ENCODE measurements around the gene ATP13A3.

Gene ATP13A3

GRCh38 chr3:194387926-194388418 is 98.8 kb downstream of the ATP13A3 start:
- no peak for DNase-seq

GRCh38 chr3:194387276-194387675 is 99.5 kb downstream of the ATP13A3 start:
- DNase-seq, result no peak

GRCh38 chr3:194386648-194387047 is 100.2 kb downstream of the ATP13A3 start:
- DNase-seq, result no peak

DNA sequence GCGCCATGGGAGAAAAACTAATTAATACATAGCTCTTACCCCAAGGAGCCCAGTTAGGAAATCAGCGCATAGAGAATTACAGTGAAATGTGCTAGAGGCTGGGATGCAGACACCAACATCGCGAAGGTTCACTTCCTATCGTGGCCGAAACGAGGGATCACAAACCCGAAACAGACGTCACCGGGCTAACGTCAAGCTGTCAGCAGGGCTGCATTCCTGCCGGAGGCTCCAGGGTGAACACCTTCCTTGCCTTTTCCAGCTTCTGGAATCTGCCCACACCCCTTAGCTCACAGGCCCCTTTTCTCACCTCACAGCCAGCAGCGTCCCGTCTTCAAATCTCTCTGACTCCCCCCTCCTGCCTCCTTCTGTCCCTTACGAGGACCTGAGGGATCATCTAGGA is 100.7 kb downstream of the ATP13A3 start:
- no peak for DNase-seq

- no peak for DNase-seq
Observed at GRCh38 chr3:194384569-194385001, 102.2 kb downstream of the ATP13A3 start.

DNA sequence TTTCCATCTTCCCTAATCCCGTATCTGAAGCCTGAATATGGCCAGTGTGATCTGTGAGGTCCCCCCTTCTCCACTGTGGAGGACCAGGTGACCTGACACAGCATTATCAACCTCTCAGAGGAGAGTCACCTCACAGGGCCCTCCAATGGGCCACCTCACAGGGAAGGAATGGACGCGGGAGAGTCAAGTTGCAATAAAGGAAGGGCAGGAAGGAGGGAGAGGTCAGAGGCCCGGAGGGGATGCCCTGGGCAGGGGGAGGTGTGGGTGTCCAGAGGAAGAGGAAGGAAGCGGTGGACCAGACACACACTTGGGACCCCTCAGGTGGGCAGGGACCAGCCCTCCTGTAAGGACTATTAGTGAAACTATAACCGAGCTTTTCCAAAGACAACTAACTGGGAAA is 102.6 kb downstream of the ATP13A3 start:
- DNase-seq, result no peak

DNA sequence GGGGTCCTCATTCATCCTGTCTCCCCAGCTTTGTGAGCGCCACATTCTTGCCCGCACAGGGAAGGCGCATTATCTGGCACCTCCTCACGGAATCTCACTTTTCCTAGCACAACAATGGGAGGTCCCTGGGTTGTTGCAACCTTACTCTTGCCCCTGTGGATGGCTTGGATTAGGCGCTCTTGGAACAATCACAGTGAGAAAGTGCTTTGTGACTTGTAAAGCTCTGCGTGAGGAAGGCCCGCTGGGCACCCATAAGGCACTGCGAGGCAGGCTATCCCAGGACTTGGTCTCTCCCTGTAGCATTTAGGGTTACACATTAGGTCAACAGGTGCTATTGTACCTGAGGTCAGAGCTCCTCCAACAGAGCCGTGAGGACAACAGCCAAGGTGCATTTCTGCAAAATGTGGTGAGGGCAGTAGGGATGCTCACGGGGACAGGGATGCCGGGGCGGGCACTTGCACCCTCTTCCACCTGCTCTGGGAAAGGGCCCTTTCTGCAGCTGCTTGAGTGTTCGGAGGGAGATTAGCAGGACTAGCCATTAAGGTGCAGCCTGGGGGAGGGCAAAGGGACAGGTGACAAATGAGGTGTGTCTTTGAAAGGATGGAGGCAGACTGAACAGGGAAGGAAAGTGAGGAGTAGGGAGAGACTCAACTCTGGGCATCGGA is 103.4 kb downstream of the ATP13A3 start:
- DNase-seq, result no peak

GRCh38 chr3:194382892-194383223 is 103.9 kb downstream of the ATP13A3 start:
- DNase-seq, result no peak

- DNase-seq, result no peak
Observed at GRCh38 chr3:194382196-194382891, 104.5 kb downstream of the ATP13A3 start.

DNA sequence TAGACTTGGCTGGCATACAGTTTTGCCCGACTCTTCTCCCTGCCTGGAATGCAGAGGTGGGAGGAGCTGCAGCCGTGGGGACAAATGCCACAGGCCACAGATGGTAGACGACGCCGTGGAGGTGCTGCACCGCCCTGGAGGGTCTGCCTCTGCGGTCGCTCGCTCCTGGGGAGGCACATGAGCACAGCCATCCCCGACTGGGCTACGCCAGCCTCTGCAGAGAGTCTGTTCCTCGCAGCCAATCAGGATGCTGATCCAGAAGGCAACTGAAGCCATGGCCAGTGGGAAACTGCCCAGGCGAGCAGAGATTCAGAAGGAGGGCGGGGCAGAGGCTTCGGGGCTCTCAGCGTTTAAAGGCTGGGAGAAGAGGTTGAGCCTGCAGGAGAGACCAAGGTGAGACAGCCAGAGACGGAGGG is 105.3 kb downstream of the ATP13A3 start:
- DNase-seq, result no peak

DNA sequence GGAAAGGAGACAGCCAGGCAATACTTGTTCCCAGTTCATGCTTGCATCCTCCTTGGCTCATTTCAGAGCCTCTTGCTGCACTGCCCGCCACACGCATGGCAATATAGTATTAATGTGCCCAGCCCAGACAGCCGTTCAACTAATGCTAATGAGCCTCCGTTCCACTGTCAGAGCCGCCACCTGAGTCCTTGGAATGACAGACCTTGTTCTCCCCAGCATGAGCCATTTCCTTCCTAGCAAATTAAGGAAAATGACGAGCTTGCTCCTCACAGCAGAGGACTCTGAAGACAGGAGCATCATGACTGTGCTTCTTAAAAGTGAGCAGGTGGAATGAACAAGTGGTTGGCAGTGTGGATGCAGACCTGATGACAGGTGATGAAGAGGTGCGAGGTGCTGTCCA is 106.5 kb downstream of the ATP13A3 start:
- DNase-seq, result no peak

GRCh38 chr3:194379651-194380050 is 107.2 kb downstream of the ATP13A3 start:
- no peak for DNase-seq

- no peak for DNase-seq
Observed at GRCh38 chr3:194379231-194379630, 107.6 kb downstream of the ATP13A3 start.

DNA sequence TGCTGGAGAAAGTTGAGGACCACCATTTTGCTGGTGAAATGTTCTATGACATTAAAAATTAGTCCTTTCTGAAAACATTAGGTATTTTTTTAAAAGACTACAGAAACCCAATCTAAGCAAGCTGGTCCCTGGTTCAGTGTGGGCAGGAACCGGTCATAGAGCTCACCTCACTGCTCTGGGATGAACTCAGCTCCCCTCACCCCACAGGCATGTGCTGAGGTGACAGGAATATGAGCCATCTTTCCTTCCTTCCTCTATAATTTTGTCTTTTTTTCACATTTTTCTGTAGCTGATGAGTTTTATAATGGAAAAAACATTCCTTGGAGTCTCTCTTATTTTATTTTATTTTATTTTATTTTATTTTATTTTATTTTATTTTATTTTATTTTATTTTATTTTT is 109.1 kb downstream of the ATP13A3 start:
- no peak for DNase-seq

DNA sequence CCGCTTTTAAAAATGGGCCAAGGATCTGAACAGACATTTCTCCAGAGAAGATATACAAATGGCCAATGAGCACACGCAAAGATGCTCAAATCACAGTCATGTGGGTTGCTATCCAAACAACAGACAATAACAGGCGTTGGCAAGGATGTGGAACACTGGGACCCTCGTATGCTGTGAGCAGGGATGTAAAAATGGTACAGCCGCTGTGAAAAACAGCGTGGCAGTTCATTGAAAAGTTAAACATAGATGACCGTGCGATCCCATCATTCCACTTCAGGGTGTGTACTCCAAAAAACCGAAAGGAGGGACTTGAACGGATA is 110.6 kb downstream of the ATP13A3 start:
- no peak for DNase-seq

DNA sequence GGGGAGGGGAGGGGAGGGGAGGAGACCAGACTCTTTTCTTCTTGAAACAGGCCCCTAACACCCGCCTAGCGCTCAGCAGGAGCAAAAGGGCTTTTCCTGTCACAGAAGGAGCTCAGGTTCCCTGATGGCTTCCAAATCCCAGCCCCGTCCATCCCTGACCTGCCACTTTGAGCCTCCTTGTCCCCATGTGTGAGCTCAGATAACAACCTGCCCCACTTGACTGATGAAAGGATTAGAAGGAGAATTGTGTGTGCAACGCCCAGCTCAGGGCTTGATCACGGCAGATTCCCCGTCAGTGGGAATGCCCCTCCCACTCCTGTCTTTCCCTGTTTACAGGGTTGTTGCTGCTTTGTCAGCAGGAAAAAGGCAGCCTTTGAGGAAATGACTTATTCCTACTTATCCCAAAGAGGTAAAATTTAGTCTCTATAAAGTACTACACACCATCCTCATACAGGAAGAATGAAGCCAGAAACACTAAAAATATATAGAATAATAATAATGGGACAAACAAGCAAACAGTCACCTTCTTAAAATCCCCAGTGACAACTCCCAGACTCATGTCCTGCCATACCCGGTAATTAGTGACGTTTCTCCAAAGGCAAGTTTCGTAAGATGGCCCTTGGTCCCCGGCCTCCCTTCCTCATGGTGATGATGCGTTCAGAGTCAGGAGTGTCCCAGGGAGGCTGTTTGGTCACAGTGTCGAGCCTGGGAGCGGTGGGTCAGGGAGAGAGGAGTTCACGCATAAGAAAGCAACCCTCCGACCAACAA is 111.1 kb downstream of the ATP13A3 start:
- DNase-seq, result no peak

GRCh38 chr3:194374935-194375334 is 111.9 kb downstream of the ATP13A3 start:
- no peak for DNase-seq

- DNase-seq, result no peak
Observed at GRCh38 chr3:194373899-194374298, 112.9 kb downstream of the ATP13A3 start.

GRCh38 chr3:194373028-194373427 is 113.8 kb downstream of the ATP13A3 start:
- no peak for DNase-seq

- no peak for DNase-seq
Observed at GRCh38 chr3:194370753-194371152, 116.0 kb downstream of the ATP13A3 start.

GRCh38 chr3:194369522-194370279 is 117.1 kb downstream of the ATP13A3 start, which contains the start of gene LRRC15:
LRRC15 (minus strand) TSS chr3:194369743; CDS start chr3:194361043, 8,700 bp downstream.
- DNase-seq, result no peak

- no peak for DNase-seq
Observed at GRCh38 chr3:194368918-194369317, 117.9 kb downstream of the ATP13A3 start.

Data from NCI-H1694 (cell line).